NCI-H146 treated with DMSO at 0.1 percent for 48 hours (cell line): Measurements from ENCODE around the gene ATAD5.

Experiments used
- DNase-seq: peaks from one replicate; lab custom pipeline; 2025; ENCODE audit not compliant: unreplicated experiment; lab: John Stamatoyannopoulos, UW

ATAD5 gene

GRCh38 chr17:30939051-30939689 is 107.4 kb downstream of the ATAD5 start:
- DNase-seq: no peak

GRCh38 chr17:30942308-30943079 is 110.7 kb downstream of the ATAD5 start:
- no peak for DNase-seq
